ENCODE data around the gene GNAI3.

DNA sequence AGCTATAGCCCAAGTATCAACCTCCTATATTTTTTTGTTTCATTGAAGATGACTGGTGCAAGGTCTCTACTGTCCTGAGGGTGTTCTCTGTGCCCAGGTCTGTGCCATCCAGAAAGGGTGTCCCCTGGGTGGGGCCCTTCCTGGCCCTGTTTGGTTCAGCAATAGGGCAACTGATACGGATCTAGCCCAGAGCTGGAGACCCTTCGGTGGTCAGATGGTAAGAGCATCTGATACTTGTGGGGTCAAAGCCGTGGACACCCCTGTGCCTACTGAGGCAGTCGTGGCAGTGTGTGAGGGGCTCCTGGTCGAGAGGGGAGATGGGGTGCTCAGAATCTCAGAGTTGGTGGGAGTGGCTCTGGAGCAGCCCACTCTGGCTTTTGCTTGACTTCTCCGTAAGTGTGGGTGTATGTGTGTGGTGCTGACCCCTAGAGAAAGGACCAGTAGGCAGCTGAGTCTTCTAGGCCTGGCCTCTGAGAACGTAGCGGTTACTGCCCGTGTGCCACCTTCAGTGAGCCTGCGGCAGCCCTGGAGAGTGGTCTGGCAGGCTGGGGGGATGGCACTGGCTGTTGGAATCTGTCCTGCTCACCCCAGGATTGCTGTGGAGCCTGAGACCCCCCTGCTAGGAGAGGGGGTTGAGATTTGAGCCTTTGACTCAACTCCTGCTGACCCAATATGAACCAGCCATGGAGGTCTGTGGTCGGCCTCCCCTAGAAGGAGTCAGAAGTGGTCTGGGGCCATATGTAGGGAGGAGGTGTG lies 73.9 kb downstream of the GNAI3 start:
- TF ChIP-seq BACH2 (CRISPR knock-in tag; IDR thresholded peaks at IDR 0.05; ENCODE audit: borderline replicate concordance) (no peak), TCF4 (CRISPR knock-in tag; IDR thresholded peaks at IDR 0.05; ENCODE audit: borderline replicate concordance) (no peak), TOX (CRISPR knock-in tag; IDR thresholded peaks at IDR 0.05; ENCODE audit: borderline replicate concordance) (no peak)
